GM12874 (cell line): ENCODE data around the gene TDRD10.

Experiments used
- TF ChIP-seq, protein P1 (sequence below): IDR thresholded peaks from 2 replicates; pipeline ENCODE4 v1.5.1; 2011; ENCODE audit warnings: low read depth, mild to moderate bottlenecking, control low read depth, low read length, moderate library complexity; ENCODE audit not compliant: insufficient read depth

TDRD10 gene

DNA sequence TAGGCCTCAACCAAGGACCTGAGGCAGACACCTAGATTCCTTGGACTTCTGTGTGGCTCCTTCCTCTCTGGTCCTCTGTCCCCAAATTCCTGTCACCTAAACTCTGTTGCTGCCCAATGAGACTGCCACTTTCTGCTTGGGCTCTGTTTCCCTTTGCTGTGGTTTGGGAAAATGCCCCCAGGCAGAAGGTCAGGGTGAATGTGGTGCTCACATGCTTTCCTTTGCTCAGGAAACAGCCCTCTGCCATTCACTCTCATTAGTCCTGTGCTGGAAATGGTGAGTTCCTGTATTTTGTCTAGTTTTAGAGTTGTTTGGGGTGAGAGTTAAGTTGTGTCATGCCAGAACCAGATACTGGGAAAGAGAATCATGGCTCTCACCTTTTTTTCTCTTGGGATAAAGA is 22.9 kb downstream of the TDRD10 start:
- TF ChIP-seq, protein P1, sequence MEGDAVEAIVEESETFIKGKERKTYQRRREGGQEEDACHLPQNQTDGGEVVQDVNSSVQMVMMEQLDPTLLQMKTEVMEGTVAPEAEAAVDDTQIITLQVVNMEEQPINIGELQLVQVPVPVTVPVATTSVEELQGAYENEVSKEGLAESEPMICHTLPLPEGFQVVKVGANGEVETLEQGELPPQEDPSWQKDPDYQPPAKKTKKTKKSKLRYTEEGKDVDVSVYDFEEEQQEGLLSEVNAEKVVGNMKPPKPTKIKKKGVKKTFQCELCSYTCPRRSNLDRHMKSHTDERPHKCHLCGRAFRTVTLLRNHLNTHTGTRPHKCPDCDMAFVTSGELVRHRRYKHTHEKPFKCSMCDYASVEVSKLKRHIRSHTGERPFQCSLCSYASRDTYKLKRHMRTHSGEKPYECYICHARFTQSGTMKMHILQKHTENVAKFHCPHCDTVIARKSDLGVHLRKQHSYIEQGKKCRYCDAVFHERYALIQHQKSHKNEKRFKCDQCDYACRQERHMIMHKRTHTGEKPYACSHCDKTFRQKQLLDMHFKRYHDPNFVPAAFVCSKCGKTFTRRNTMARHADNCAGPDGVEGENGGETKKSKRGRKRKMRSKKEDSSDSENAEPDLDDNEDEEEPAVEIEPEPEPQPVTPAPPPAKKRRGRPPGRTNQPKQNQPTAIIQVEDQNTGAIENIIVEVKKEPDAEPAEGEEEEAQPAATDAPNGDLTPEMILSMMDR: no peak

GRCh38 chr1:154527192-154527591 is 25.2 kb downstream of the TDRD10 start:
- TF ChIP-seq, protein P1: no peak

DNA sequence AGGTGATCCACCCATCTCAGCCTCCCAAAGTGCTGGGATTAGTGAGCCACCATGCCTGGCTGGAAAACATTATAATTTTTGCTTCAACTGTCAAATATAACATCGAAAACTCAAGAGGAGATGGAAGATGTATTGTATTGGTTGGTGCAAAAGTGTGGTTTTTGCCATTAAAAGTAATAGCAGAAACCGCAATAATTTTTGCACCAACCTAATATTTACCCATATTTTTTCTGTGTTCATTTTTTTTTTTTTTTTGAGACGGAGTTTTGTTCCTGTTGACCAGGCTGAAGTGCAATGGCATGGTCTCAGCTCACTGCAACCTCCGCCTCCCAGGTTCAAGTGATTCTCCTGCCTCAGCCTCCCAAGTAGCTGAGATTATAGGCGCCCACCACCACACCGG is 27.3 kb downstream of the TDRD10 start:
- TF ChIP-seq, protein P1: no peak

GRCh38 chr1:154533952-154534844 is 32.2 kb downstream of the TDRD10 start:
- TF ChIP-seq, protein P1: peak; percentile 29

DNA sequence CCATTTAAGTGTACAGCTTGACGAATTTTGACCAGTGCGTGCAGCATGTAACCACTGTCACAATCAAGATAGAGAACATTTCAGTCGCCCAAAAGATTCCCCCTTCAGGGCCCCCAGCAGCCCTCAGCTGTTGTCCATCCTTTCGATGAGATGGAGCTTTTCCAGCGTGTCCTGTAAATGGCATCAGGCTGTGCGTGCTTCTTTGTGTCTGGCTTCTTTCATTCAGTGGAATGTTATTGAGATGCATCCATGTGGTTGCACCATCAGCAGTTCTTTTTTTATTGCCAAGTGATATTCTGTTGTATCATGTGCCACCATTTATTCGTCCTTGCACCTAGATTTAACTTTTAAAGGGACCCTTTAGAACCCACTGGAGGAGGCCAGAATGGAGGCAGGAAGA is 34.6 kb downstream of the TDRD10 start:
- TF ChIP-seq, protein P1: no peak

- TF ChIP-seq, protein P1: no peak
These were observed 37.8 kb downstream of the TDRD10 start for GRCh38 chr1:154539486-154540483.

- TF ChIP-seq, protein P1: no peak
These were observed 39.2 kb downstream of the TDRD10 start for GRCh38 chr1:154541231-154541630.
